Measurements from ENCODE around the gene ABCC3. TPM values are rescaled to one million over a fixed set of nuclear protein-coding genes. Genes with fewer than 3 reads are reported as not detected.

Gene ABCC3
- total RNA-seq, 1 donor from 2014 or later = 0.73 TPM

- no peaks in the 10 kb centered on the region for H3K9me3 Mint-ChIP-seq (ENCODE audit: unreplicated experiment)
- peaks cover 25% of the 10 kb centered on the region for H3K27me3 Mint-ChIP-seq (ENCODE audit: unreplicated experiment)
- no peak overlapping the region for H3K27ac Mint-ChIP-seq (ENCODE audit: unreplicated experiment)
- TF ChIP-seq CTCF (IDR thresholded peaks at IDR 0.05) = no peak
- no peak for DNase-seq (ENCODE audit: extremely low spot score, unreplicated experiment)
- H3K4me1 Mint-ChIP-seq (ENCODE audit: unreplicated experiment) = peaks cover 6% of the 10 kb centered on the region
- no peaks in the 10 kb centered on the region for H3K36me3 Mint-ChIP-seq (ENCODE audit: unreplicated experiment)
- H3K4me3 Mint-ChIP-seq (ENCODE audit: unreplicated experiment) = no peak overlapping the region
Observed at GRCh38 chr17:50625032-50625871, 9.4 kb upstream of the ABCC3 start.

- no peaks in the 10 kb centered on the region for H3K9me3 Mint-ChIP-seq (ENCODE audit: unreplicated experiment)
- H3K4me3 Mint-ChIP-seq (ENCODE audit: unreplicated experiment) = no peak overlapping the region
Observed at GRCh38 chr17:50626037-50626574, 8.6 kb upstream of the ABCC3 start.

GRCh38 chr17:50627036-50627781 lies 7.5 kb upstream of the ABCC3 start:
- no peak overlapping the region for H3K27ac Mint-ChIP-seq (ENCODE audit: unreplicated experiment)
- H3K27me3 Mint-ChIP-seq (ENCODE audit: unreplicated experiment) = peaks cover 30% of the 10 kb centered on the region
- no peak for TF ChIP-seq CTCF (IDR thresholded peaks at IDR 0.05)
- H3K36me3 Mint-ChIP-seq (ENCODE audit: unreplicated experiment) = no peaks in the 10 kb centered on the region
- no peak for DNase-seq (ENCODE audit: extremely low spot score, unreplicated experiment)
- no peak overlapping the region for H3K4me3 Mint-ChIP-seq (ENCODE audit: unreplicated experiment)
- peaks cover 15% of the 10 kb centered on the region for H3K4me1 Mint-ChIP-seq (ENCODE audit: unreplicated experiment)
- H3K9me3 Mint-ChIP-seq (ENCODE audit: unreplicated experiment) = no peaks in the 10 kb centered on the region

More at GRCh38 chr17:50626037-50626574, 8.6 kb upstream of the ABCC3 start:
- peak; percentile 70 for TF ChIP-seq CTCF (IDR thresholded peaks at IDR 0.05)
- H3K36me3 Mint-ChIP-seq (ENCODE audit: unreplicated experiment) = no peaks in the 10 kb centered on the region
- H3K4me1 Mint-ChIP-seq (ENCODE audit: unreplicated experiment) = peaks cover 8% of the 10 kb centered on the region
- no peak overlapping the region for H3K27ac Mint-ChIP-seq (ENCODE audit: unreplicated experiment)
- no peak for DNase-seq (ENCODE audit: extremely low spot score, unreplicated experiment)
- peaks cover 28% of the 10 kb centered on the region for H3K27me3 Mint-ChIP-seq (ENCODE audit: unreplicated experiment)

- no peak overlapping the region for H3K4me3 Mint-ChIP-seq (ENCODE audit: unreplicated experiment)
- no peaks in the 10 kb centered on the region for H3K36me3 Mint-ChIP-seq (ENCODE audit: unreplicated experiment)
- no peak for TF ChIP-seq CTCF (IDR thresholded peaks at IDR 0.05)
- peaks cover 30% of the 10 kb centered on the region for H3K27me3 Mint-ChIP-seq (ENCODE audit: unreplicated experiment)
- H3K4me1 Mint-ChIP-seq (ENCODE audit: unreplicated experiment) = peaks cover 16% of the 10 kb centered on the region
- H3K9me3 Mint-ChIP-seq (ENCODE audit: unreplicated experiment) = no peaks in the 10 kb centered on the region
- no peak overlapping the region for H3K27ac Mint-ChIP-seq (ENCODE audit: unreplicated experiment)
- no peak for DNase-seq (ENCODE audit: extremely low spot score, unreplicated experiment)
Observed at GRCh38 chr17:50627782-50628601, 6.7 kb upstream of the ABCC3 start.
